HG02870 (cell line): ENCODE results near the gene BFAR.
A peak's percentile ranks its signal among the peaks of the same experiment; 100 is the strongest.
"Not testable (repeated sequence)": the region's sequence is repeated elsewhere in the genome, so short reads cannot be mapped to it uniquely, and the experiment has no call there.

Experiments used
- ATAC-seq: cut with Tn5 transposase; IDR thresholded peaks from one replicate; pipeline ENCODE4 v1.9.1; 2021; ENCODE audit warnings: mild to moderate bottlenecking, moderate library complexity; ENCODE audit not compliant: unreplicated experiment

BFAR gene, protein sequence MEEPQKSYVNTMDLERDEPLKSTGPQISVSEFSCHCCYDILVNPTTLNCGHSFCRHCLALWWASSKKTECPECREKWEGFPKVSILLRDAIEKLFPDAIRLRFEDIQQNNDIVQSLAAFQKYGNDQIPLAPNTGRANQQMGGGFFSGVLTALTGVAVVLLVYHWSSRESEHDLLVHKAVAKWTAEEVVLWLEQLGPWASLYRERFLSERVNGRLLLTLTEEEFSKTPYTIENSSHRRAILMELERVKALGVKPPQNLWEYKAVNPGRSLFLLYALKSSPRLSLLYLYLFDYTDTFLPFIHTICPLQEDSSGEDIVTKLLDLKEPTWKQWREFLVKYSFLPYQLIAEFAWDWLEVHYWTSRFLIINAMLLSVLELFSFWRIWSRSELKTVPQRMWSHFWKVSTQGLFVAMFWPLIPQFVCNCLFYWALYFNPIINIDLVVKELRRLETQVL

DNA sequence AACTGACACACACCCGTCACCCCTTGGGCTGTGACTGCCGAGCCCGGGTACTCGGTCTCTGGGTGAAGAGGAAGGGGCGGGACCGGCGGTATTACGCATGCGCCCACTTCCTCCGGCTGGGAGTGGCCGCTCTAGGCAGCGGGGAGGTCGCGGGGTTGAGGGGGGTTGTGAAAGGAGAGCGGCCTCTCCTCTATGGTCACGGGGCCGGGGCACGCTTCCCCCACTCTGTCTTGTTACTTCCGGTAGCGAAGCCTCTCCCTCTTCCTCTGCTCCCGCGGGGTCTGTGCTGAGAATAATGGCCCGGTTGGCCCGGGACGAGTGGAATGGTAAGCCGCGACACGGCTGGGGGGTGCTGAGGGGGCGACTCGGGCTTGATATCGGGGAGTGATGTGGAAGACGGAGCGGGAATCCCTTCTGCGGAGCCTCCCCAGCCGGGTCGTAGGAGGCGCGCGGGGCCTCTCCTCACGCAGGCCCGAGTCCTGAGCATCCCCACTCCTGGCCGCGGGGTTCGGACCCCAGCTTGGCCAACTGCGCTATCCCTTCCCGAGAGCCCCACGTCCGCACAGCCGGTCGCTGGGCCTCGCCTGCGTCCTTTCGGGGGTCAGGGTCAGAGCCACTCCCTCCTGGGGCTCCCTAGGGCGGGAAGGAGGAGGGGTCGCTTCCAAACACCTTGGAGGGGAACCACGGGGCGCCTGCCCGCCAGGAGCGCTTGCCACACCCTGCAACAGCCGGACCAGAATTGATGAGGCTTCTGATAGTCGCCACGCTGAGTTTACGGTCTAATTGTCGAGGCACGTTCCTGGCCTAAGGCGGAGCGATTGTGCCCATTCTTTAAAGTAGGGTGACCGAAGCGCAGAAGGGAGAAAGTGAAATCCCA, at the start of gene BFAR:
TSS of gene BFAR (plus strand) at position 259 of the 877 bp plus-strand sequence. CDS start 11,396 bp downstream, outside the sequence.
- ATAC-seq: peak; percentile 73

DNA sequence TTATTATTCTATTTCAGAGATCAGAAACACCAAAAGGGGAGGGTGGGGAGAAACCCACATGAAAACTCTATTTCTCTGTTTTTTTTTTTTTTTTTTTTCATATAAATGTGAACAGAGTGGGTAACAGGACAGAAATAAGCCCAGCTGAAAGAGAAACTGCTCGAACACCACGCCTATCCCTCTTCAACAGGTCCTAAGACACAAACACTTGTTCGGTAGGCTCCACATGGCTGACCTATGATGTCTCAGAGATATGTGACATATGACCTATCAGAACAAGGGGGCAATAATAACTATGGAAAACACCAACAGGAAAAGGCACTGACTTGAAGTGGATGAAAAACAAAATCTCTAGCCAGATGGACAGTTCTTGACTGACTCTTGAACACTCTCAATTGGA, 47.5 kb upstream of the BFAR start:
- no peak for ATAC-seq

DNA sequence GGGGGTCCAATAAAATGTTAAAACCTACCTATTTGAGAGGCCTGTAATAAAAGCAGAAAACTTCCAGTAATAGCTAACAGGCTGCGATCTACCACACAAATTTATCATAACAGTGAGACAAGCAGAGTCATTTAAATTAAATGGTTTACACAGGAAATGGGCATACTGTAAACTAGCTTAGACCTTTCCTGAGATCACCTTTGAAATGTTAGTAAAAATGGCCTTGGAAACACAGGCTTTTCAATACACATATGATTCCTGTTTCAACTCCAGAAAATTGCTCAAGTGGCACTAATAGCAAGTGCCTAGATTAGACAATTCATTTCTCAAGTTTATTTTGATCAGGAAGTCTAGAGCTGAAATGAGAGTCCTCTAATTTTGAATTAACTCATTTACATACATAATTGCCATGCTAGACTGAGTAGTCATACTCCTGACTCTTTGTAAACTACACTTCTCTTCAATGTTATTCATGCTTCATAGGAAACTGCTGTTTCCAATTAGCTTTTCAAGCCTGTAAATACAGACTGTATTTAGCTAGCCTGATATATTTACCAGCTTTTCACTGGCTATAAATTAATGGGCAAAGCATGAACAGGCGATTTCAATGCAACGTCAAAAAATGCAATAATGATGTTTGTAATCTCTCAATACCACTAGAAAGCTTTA, 46.0 kb upstream of the BFAR start:
- no peak for ATAC-seq

DNA sequence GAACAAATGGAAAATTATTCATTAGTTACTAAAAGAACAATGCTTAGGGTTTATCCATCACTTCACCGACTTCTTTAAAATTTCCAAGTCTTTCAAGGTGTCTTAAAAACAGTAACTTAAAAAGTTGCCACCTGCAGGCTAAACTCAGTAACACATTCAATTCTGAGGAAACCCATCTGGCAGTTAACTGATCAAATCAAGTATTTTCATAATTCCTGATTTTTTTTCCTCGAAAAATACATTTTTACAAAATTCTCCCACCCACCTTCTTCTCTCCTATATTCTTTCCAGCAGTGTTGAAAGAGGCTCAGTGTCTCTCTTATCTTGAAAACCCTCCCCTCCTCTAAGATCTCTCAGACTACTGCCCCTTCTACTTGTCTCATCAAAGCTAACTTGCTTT, 32.6 kb upstream of the BFAR start:
- ATAC-seq: no peak

DNA sequence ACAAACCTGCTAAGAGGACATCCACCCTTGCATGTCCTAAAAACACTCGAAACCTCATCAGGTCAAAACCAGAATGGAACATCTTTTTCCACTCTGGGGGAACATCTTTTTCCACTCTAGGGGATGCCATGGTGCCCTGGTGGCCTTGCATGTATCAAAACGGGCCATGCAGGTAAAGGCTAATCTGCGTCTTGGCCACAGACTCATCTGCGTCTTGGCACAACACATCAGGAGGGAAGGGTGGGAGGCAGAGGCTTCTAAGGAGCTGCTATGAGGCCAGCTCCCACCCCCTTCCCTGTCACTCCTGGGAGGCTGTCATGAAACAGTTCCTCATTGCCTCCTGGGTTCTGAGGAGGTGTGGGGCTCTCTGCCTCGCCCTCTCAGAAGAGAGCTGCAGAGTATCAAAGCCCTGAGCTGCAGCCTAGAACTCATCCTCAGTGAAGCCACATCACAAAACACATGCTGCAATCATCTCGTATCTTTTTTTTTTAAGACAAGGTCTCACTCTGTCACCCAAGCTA, 30.2 kb upstream of the BFAR start:
- no peak for ATAC-seq

DNA sequence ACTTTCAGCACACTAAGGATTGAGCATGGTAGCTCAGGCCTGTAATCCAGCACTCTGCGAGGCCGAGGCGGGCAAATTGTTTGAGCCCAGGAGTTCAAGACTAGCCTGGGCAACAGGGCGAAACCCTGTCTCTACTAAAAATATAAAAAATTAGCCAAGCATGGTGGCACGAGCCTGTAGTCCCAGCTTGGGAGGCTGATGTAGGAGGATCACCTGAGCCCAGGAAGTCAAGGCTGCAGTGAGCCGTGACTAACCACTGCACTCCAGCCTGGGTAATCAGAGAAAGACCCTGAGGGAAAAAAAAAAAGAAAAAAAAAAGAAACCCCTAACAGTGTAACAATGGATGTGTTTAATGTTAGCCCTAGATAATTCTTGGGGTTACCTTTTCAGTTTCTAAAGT, 26.6 kb upstream of the BFAR start:
- no peak for ATAC-seq

DNA sequence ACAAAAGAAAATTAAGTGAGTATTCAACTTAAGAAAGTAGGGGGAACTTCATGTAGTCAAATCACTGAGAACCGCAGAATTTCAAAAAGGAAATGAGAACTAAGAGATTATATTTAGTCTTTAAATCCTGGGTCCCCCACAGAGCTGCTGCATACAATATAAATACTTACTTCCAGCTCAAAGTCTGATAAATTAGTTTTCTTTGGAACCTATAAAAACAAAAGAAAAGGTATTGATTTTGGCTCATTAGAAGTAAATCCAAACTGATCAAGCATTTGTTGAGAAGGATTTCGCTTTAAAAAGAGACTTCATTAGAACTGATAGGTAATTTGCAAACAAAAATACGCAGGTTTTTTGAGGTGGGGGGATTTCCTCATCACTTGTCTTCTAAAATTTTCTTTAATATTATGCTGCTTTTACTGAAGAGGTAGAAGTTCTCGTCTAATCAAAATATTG, 24.6 kb upstream of the BFAR start:
- peak; percentile 64 for ATAC-seq

DNA sequence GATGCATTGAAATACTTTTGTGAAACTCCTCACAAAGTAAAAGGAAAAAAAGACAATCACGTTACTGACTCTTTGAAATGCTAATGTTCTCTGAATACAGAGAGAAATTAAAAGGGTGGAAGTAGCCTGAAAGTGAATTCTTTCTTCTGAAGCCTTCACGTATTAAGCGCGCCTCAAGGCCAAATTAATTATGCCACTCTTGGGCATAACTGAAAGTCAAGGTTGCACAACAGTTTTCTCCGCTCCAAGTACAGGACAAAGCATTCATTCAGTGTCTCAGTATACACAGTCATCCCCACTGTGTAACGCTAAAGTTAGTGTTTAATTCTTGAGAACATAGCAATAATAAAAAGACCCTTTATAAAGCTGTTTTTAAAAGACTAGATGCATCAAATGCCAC, 24.1 kb upstream of the BFAR start:
- ATAC-seq: no peak

DNA sequence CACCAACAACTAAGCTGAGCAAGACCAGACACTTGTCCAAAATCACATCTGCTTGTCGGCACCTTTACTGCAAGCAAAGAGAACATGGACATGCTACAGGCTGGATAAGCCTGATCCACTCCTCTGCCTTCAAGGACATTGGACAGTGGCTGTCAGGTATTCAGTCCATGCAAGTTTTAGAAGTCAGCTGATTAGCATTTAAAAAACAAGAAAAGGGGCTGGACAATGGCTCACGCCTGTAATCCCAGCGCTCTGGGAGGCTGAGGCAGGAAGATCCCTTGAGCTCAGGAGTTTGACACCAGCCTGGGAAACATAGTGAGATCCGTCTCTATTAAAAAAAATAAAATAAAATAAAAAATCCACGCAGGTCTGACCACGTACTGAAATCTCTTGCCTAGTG, 23.0 kb upstream of the BFAR start:
- ATAC-seq: no peak

DNA sequence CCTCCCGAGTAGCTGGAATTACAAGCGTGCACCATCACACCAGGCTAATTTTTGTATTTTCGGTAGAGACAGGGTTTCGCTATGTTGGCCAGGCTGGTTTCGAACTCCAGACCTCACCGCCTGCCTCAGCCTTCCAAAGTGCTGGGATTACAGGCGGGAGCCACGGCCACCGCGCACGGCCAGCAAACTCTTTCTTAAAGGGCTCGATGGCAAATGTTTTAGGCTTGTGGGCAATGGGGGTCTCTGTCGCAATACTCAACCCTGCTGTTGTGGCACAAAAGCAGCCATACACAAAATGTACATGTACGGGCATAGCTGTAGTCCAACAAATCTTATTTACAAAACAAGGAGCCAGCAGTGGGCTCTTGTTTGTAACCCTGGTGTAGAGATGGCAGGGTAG, 21.1 kb upstream of the BFAR start:
- no peak for ATAC-seq

DNA sequence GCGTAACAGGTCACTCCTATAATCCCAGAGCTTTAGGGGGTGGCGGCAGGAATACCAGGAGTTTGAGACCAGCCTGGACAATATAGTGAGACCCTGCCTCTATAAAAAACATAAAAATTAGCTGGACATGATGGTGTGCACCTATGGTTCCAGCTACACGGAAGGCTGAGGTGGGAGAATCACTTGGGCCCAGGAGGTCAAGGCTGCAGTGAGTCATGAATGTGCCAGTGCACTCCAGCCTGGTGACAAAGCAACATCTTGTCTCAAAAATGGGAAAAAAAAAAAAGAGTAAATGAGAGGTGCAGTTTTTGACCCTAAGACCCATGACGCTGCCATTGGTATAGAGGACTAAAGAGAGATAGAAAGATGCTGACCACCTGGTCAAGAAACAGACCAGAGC, 18.8 kb upstream of the BFAR start:
- ATAC-seq: no peak

DNA sequence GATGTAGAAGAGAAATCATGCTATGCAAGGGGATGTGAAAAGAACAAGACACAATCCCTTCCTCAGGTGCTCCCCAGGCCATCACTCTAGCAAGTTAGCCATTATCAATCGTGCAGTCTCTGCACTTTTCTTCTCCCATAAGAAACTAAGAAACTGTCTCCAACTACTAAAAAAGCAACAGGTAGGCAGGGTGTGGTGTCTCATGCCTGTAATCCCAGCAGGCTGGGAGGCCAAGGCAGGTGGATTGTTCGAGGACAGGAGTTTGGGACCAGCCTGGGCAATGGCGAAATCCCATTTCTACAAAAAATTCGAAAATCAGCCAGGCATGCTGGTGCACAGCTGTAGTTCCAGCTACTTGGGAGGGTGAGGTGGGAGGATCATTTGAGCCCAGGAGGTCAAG, 16.5 kb upstream of the BFAR start:
- no peak for ATAC-seq

DNA sequence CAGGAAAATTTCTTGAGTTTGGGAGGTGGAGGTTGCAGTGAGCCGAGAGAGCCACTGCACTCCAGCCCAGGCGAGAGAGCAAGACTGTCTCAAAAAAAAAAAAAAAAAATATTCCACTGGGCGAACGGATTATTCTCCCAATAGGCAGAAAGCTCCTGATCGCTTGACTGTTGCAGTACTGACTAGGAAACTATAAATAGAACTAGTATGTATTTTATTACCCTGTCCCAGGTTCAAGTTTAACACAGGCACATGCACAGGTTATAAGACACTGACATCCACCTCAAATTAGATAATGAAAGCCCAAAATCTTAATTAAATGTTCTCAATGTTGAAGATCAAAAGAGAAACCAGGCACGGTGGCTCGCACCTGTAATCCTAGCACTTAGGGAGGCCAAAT, 14.2 kb upstream of the BFAR start:
- no peak for ATAC-seq

DNA sequence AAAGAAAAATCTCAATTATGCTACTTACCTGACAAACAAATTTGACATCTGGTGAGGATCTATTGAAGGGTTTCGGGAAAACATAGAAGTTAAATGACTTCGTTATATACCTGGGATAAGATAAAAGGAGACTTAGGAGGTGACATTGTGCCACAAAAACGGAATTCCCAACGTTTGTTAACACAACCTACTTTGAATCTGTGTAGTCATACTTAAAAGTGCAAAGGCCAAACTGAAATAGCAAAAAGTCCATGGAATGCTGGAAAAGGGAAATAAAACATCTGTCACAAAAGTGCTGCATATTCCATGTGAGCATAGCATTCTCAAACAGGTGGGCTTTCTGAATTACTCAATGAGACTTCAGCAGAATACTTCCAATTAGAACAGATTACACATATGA, 5.7 kb upstream of the BFAR start:
- no peak for ATAC-seq

DNA sequence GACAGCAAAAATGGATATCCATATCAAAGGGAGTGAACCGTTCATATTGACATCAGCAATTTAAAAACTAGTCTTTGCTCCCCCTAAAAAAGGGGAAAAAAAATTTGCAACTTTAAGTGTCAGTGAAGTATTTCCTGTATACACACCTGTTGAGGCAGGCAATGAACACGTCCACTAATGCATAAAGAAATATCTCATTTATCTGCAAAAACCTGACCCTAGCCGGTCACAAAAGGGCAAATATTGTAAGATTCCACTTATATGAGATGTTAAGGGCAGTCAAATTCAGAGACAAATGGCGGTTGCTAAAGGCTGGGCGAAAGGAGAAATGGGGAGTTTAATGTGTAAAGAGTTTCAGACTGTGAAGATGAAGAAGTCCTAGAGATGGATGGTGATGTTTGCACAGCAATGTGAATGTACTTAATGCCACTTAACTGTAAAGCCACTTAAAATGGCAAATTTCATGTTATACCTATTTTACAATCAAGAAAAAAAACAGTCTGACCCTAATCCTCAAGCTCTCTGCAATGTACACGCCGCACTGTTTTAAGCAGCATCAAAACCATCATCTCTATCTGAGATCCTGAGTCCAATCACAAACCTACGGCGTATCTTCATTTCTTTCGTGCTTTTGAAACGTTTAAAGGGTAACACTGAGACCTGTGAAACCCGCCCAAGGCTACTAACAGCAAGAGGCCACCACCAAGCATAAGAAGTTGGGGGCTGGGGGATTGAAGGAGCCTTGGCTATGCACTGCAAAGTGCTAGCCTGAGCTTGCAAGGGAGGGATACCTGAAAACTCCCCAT, 3.7 kb upstream of the BFAR start:
- ATAC-seq: no peak

DNA sequence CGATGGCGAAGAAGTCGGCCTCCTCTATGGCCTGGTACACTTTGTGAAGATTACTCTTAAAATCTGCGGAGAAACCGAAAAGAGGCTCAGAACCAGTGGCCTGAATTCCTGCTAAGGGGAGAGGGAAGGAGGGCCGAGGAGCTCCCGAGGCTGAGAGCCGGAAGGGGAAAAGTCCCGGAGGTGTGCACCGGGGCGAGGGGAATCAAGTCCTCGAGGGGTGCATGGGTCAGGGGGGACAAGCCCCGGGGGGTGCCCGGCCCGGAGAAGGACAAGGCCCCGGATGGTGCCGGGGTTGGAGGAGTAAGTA, 3.2 kb upstream of the BFAR start:
- peak; percentile 2 for ATAC-seq

DNA sequence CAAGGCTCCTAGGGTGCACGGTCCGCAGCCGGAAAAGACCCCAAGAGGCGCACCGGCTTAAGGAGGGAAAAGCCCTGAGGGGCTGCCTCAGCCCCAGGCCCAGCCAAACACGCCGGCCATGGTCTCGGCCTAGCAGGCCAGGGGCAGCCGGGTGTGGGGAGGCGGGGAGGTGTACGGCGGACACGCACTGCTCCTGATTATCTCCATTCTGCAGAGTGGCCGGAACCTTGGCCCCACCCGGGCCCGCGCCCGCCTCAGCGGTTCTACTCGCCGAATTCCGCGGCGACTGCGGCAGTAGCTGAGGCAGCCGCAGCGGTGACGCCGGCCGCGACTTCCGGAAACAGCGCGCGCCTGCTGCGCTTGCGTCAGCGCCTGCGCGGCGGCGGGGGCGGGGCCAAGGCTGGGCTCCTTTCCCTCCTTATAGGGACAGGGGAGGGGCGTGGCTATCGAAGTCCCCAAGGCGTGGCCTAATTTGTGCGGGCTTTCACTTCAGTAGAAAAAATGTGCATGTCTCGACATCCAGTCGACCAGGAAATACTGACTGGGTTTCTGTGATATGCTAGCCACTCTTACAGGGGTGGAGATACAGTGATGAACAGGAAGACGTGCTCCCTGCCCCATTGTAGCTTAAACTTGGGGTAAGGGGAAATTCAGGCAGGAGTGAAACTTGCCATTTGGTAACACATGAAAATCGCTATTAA, 2.7 kb upstream of the BFAR start, which contains the start of gene PARN:
TSS of gene PARN (minus strand) at position 342 of the 701 bp plus-strand sequence. CDS start at position 207, 135 bp downstream.
- peak; percentile 39 for ATAC-seq

DNA sequence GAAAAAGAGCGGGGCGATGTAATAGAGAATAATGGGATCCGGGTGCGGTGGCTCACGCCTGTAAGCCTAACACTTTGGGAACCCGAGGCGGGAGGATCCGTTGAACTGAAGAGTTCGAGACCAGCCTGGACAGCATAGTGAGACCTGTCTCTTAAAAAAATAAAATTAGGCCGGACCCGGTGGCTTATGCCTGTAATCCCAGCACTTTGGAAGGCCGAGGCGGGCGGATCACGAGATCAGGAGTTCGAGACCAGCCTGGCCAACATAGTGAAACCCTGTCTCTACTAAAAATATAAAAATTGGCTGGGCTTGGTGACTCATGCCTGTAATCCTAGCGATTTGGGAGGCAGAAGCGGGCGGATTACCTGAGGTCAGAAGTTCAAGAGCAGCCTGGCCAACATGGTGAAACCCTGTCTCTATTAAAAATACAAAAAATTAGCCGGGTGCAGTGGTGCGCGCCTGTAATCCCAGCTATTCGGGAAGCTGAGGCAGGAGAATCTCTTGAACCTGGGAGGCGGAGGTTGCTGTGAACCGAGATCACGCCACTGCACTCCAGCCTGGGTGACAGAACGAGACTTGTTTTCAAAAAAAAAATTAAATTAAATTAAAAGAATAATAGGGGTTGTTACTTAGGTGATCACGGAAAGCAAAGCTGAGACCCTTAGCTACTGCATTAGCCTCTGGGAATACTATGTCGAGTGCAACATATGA, 2.0 kb upstream of the BFAR start:
- not testable (repeated sequence) for ATAC-seq

DNA sequence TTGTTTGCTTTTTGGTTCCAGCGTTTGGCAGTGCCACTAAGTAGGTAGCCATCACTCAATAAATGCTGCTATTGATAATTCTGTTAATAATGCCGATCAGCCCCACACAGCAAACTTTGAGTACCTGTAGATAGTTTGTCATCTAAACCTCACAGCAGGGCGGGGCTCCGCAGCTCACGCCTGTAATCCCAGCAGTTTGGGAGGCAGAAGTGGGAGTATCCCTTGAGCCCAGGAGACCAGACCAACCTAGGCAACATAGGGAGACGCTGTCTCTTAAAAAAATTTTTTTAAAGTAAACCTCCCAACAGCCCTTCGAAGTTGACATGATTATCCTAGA, 1.6 kb downstream of the BFAR start:
- no peak for ATAC-seq
